ENCODE data around the gene SERPINA4.

Gene SERPINA4, protein sequence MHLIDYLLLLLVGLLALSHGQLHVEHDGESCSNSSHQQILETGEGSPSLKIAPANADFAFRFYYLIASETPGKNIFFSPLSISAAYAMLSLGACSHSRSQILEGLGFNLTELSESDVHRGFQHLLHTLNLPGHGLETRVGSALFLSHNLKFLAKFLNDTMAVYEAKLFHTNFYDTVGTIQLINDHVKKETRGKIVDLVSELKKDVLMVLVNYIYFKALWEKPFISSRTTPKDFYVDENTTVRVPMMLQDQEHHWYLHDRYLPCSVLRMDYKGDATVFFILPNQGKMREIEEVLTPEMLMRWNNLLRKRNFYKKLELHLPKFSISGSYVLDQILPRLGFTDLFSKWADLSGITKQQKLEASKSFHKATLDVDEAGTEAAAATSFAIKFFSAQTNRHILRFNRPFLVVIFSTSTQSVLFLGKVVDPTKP

DNA sequence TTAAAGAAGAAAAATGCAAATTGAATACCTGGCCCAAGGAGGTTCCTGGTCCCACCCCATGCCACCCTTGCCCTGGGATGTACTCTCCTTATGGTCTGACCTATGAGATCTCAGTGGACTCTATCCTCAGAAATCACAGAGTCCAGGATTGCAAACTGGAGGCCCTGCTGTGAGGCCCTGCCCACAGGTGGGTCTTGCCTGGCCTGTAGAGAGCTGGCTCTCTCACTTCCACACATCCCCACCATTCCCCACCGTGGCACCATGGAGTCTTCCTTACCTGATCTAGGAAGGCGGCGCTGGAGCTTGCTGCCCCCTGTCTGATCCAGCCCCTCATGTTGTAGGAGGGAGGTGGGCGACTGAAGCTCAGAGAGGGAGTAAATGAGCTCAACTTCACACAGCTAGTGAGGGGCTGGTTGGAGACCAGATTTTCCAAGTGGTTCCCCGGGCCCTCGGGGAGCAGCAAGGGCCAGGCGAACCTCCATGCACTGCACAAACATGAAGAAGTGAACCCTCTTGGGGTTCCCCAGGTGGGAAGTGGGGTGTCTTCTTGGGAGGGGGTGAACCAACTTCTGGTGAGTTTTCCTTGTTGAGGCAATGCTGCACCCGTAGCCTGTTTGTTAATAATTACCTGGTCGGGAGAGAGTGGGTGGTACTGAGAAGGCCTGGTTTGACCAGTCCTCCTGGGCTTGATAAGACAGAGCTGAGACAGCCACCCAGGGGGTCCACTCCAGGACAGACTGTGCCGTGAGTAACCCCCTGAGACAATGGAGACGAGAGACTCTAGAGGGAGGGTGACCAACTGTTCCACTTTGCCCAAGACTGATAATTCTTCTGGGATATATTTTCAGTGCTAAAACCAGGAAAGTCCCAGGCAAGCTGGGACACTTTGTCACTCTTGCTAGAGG is at the start of gene SERPINA4:
TSS of gene SERPINA4 (plus strand) at position 692 of the 905 bp plus-strand sequence. CDS start 2,041 bp downstream, outside the sequence.
- no peak for DNase-seq

DNA sequence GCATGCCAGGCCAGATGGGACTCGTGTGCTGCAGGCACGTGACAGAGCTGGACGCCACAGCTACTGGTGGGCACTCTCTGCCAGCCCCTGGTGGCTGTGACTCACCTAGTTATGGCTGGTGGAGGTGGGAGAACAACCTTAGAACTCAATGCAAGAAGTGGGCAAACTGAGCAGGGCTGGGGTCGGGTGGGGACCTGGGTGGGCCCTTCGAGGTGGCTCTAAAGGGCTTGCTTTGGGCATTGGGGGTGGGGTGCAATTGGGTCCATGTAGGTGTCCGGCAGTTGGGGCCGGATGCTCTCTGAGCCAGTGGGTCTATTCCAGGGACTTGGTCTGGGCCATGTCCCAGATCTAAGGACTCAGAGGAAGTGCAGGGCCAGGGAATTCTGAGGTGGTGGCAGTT is 46.9 kb upstream of the SERPINA4 start:
- no peak for DNase-seq

DNA sequence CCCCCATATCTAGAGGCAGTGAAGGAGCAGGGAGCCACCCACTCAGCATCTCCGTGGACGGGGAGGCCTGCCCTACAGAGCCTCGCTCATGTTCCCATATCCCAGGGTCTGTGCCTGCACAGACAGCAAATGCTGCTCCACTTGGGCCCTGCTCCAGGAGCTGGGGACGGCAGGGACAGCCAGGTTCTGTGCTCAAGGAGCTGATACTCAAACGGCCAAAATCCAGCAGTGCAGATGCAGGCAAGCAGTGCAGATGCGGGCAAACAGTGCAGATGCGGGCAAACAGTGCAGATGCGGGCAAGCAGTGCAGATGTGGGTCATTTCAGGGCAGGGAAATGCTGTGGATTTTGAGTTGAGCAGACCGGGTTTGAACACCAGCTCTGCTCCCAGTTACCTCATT is 45.8 kb upstream of the SERPINA4 start:
- no peak for DNase-seq

DNA sequence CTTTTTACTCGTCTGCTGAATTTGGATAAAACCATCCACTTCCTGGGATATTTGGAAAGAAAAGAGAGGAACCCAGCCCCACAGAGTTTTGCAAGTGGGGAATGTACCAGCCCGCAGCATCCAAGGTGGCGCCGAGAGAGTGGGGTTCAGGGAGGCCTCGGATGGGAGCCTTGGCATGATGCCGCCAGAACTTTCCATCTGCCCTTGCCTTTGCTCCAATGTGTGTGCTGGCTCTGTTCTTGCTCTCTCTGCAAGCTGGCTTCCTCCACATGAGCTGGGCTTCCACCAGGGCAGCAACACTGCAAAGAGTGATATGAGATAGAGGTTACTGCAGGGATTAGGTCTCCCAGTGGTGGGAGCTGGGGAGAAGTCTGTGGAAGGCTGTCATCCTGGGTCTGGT is 45.4 kb upstream of the SERPINA4 start:
- no peak for DNase-seq

DNA sequence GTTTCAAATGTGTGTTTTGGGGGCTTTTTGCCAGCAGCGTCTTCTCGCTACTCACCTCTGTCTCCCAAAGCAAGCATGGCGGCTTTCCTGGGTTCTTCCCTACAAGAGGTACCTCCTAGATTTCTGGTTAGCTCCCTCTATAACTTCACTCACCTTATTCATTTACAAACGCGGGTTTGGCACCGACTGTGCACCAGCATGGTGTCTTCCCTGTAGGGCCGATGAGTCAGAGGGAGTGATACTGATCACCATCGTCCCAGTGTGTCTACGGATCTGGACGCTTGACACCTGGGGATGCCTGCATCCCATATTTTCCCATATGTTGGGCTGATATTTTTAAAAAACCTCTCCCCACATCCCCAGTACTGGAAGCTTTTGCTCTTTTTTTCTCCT is 44.0 kb upstream of the SERPINA4 start:
- DNase-seq, result no peak

DNA sequence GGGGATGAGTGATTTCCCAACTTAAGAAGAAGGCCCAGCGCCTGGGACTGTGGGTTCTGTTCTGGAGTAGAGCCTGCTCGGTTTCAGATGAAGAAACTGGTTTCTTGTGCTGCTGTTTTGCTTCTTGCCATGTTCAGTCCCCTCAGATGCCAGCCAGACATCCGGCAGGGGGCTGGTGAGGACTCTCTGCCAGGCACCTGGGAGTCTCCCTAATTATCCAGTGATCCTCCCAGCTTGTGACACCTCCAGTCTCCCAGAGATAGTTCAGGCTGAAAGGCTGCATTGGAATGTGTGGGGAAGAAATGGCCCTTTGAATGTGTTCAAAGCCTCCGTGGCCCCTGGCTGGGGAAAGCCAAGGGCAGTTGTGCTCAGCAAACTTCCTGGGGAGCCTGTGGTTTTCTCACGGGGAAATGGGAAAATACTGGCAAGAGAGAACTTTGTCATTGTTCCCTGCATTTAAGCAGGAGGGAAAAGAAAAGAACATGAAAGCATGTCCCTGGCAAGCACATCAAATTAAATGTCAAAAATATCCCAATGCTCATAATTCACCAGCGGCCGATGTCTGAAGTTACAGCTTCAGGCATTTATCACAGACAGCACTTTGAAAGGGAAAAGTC is 43.5 kb upstream of the SERPINA4 start:
- DNase-seq, result no peak

DNA sequence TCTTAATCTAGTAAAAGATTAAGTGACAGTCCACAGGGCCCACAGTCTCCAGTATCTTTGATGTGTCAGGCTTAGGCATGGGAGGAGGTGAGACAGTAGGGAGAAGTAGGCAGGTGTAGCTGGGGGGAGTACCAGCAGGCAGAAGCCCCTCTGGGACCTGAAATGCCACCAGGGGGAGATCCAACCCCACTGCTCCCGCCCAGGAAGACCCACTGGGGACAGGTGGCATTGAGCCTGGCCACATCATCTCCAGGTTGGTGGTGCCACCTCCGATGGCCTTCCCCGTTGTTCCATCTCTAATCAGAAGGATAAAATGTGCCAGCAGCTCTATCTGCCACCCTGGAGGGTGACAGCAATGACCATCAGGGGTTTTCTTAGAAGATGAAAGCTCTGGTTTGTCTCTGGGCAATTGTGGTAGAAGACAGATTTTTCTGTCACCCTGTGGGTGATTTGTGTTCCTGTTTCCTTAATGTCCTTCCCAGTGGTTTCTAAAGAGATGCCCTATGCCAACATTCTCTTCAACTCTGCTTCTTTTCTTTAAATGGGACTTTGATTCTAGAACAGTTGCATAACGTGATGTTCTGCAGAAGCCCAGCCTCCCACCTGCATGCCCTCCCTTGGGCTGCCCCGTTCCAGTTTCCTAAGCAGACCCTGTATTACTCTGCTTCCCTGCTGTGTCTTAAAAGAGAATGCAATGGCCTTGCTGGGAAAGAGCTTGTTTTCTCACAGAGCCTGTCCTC is 39.7 kb upstream of the SERPINA4 start:
- no peak for DNase-seq

DNA sequence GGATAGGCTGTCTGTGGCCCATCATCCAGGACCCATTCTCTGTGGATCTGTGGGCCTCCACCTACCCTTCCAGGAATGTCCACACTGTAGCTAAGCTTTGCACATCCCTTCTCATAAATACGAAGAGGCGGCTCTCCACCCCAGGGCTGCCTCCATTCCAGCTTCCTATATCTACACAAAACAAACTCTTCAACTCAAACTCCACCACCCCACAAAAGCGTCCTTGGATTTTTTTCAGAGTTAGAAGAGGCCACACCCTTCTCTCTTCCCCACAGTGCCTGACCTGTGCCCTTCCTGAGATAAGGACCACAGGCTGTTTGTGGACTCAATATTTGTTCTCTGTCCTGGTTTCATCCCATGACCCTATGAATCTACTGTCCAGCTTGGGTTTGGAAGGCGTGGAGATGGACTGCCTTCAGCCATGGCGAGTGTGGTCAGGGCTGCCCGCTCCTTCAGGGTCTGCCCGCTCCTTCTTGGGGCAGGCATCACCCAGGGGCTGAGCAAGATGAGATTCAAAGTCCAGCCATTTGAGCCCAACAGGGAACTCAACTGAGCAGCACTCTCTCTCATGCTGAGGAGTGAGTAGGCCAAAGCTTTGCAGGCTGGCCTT is 39.0 kb upstream of the SERPINA4 start:
- DNase-seq, result no peak

DNA sequence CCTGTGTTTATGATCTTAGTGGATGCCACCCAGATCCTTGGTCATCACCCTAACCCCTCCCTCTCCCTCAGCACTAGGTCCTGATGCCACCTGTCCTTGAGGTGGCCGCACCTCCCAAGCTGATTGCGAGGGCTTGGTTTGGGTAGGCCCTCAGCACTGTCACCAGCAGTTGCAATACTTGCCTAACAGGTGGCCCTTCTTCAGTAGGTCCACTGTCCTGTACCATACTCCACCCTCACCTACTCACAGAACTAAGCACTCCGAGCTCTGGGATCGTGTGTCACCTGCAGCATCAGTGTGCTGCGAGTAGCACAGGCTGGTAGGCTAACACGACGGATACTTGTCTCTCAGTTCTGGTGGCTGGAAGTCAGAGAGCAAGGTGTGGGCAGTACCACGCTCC is 38.0 kb upstream of the SERPINA4 start:
- DNase-seq, result no peak

DNA sequence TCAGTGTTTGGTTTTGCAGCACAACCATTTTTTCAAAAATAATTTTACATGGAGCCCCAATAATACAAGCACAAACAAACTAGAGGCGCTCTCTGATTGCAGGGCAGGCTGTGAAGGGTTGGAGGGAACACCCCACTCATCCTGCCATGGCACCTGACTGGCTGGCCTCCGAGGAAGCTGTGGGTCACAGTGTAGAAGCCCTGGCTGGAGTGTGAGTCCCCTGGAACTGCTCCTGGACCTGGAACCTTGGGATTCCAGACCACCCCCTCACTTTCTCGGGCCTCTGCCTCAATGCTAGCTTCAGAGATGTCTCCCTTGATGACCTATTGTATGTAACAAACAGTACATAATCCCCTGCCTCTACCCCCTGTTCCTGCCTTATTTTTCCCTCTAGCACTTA is 37.1 kb upstream of the SERPINA4 start:
- DNase-seq, result no peak

DNA sequence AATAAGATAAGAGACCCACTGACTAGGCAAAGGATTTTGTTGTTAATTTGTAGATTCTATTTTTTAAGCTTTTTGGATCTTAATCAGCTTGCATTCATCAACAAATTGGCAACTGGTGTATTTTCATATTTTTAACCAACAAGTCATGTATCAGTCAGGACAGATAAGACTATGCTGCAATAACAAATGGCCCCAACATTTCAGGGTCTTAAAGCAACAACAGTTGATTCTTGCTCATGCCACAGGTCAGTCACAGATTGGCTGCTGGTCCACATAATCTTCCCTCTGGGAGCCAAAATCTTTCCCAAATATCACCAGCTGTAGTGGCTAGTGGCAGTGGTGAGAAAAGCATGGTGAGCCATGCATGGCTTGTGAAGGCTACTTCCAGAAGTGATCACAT is 30.1 kb upstream of the SERPINA4 start:
- no peak for DNase-seq

DNA sequence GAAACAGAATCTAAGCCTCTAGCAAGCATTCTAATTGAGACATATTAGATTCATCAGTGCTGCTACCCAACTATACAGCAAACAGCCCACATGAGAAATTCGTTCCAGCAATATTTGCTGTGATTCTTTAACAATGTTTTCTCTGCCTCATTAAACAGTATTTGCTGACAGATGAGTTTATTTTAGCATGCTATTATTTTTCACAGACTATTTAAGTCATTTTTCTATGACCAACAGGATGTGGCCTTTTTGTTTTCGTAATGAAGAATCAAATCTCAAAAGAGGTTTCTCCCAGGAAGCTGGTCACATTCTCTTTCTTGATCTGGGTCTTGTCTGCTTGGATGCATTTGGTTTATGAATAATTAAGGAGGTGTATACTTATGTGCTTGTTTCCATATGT is 28.8 kb upstream of the SERPINA4 start:
- DNase-seq, result no peak

DNA sequence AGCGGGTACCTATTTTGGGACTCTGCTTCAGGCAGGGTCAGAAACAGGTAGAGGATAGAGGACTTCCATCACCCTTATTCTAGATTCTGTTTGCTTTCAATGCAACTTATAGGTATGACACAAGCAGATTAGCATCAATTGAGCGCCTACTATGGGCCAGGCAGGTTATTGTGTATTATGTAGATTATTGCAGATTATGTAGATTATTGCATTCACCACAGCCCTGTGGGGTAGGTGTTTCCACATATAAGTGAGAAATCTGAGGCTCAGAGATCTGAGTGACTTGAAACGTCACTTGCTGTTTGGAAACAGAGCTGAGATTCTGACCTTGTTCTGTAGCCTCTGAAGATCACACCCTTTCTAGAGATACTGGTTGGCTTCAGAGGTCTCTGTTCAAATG is 25.7 kb upstream of the SERPINA4 start:
- DNase-seq, result no peak

DNA sequence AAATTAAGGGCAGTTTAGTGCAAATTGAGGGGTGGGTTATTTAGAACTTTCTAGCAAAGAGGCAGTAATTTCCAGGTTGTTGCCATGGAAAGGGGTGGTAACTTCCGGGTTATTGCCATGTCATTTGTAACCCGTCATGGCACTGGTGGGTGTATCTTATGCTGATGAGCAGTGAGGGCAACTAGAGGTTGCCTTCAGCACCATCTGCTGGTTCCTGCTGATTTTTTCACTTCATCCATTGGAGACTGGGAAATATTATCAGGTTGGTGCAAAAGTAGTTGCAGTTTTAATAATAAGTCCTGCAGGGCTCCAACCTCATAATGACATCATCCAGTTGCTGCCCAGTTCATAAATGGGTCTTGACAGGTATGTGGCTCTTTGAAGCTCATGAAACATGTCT is 24.4 kb upstream of the SERPINA4 start:
- no peak for DNase-seq

DNA sequence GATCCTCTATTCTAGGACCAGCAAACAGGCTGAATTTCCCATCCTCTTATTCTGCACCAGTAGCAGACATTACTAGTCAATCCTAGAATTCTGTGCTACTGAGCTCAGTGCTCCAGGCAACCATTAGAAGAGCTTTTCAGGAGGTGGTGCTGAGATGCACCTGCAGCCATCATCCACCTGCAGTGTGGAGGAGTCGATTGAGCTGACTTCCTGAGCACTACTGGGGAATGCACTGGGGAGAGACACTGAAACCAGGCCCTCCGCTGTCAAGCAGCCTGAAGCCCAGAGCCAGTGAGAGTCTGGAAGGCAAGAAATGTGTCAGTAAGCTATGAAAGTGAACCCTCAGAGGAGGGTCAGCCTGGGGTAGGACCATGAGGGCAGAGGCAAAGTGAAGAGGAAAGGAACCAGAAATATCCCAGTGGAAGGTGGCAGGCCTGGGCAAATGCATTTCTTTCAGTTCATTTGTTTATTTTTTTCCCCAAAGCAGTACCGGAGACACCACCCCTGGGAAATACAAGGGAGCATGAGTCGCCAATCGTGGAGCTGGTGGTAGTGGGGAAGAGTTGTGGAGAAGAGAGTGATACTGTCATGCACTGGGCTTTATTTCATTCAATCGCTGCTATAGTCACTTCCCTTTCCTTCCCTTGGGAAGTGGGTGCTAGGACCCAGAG is 23.0 kb upstream of the SERPINA4 start:
- DNase-seq, result no peak

DNA sequence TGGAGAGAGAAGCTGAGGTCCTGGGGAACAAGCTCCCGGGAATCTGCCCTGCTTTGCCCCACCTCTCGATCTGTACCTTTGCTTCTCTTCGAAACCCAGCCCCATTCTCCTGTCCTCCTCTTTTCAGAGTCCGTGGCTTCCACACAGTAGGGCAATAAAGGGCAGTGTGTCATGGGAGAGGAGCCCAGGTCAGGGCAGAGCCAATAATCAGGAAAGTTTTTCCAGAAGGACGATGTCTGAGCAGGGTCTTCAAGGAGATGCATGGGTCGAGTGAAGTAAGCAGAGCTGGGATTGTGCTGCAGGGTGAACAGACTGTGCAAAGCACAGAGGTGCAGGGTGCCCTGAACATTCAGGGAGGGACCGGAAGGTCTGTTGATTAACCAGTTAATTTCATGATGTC is 22.1 kb upstream of the SERPINA4 start:
- no peak for DNase-seq

DNA sequence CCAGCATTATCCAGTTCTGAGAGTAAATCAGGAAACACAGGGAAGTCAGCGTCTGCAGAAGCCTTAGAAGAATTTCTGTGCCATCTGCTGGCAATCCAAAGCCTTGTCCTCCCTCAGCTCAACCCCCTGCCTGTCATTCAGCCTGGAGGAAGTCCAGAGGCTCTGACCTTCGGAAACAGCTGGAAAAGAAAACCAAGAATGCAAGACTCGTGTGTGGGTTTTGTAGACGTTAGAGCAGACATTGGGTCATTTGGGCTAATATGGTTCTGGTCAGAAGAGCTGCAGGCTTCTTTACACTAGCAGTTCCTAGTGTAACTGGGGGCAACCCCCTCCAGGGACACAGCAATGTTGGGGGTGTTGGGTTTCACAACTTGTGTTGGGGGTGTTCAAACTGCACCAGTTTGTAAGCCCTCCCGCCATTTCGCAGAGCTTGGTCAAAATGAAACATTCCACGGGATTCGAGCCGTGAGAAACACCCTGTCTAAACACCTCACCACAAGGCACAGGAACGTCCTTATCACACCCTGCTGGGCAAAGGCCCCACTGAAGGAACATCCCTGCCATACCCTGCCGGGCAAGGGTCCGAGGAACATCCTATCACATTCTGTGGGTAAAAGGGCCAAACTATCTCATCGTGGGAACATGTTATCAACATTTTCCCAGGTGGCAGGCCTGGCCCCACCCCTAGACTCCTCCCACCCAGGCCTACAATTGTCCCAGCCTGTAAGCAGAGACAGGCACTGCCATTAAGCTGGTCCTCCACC is 21.0 kb upstream of the SERPINA4 start:
- no peak for DNase-seq

DNA sequence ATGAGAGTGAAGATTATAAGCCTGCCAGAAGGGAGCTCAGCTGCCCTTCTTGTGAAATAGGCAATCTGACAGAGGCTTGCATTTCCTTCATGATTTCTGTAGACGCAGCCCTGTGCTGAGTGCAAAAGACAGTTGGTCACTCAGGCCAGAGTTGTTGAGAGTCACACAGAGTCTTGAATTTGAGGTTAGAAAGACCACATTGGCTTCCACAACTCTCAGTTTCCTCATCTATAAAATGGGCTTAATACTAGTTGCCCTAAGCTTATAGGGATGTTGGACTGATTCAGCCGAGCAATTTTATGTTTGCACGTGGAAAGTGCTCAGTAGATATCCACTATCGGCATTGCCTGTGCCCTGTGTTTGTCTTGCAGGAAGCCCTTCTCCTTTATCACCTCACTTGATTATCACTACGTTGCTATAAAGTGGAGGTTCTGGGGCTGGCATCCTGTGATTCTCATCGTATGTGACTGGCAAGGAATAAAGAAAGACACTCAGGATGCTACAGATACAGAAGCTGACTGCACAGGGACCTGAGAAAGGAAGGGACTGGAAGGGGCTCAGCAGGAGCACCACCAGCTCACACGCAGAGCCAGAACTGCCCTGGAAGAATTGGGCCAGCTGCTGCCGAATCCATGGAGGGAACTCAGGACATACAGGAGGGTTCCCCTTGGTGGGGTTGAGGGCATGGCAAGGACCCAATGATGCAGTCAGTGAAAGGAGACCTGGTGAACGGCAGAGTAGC is 19.8 kb upstream of the SERPINA4 start:
- DNase-seq, result no peak

DNA sequence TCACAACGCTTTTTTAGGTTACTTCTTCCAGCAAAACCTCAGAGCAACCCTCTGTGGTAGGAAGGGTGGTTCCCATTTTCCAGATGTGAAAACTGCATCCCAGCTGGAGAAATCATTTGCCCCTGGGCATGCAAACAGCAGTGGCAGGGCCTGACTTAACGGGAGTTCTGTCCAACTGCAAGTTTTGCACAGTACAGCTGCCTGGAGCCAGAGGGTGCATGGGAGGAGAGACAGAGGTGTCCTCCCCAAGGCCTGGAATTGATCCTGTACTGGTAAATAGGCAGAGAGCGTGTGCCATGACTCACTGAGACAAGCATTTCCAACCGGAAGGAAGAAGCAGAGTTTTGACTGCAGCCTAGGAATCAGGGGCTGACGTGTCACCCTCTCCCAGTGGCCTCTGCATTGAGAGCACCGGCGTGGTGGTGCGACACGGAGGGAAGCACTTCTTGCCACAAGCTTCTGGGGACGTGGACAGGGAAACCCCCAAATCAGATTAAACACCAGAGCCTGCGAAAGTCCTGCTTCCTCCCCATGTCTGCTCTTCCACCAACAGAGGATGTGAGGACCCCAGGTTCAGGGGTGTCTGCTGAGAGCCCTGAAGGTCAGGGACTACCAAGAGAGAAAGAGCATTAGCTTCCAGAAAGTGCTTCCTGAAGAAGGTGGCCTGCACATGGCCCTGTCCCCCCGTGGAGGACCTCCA is 19.0 kb upstream of the SERPINA4 start:
- no peak for DNase-seq

All from NCI-H1105 (cell line).